Hematopoietic multipotent progenitor cell treated with erythropoietin and hydrocortisone succinate and interleukin-3 and kit ligand, for 17 days (in vitro differentiated cells): ENCODE measurements around the gene UBR4.

Experiments
- DNase-seq: peaks from one replicate; pipeline ENCODE4 v3.0.0-alpha.2; 2015; ENCODE audit warnings: low spot score

The UBR4 gene

GRCh38 chr1:19139711-19140110, 70.4 kb downstream of the UBR4 start:
- DNase-seq: no peak

- no peak for DNase-seq
Measured at GRCh38 chr1:19138958-19139581, 71.0 kb downstream of the UBR4 start.

- DNase-seq: no peak
Measured at GRCh38 chr1:19138331-19138730, 71.7 kb downstream of the UBR4 start.

- DNase-seq: no peak
Measured at GRCh38 chr1:19137158-19137557, 72.9 kb downstream of the UBR4 start.

GRCh38 chr1:19133360-19133759, 76.7 kb downstream of the UBR4 start:
- no peak for DNase-seq

- no peak for DNase-seq
Measured at GRCh38 chr1:19130468-19130867, 79.6 kb downstream of the UBR4 start.

GRCh38 chr1:19128968-19129514, 81.0 kb downstream of the UBR4 start:
- DNase-seq: no peak

GRCh38 chr1:19124273-19124672, 85.8 kb downstream of the UBR4 start:
- DNase-seq: no peak

- no peak for DNase-seq
Measured at GRCh38 chr1:19123837-19124236, 86.2 kb downstream of the UBR4 start.

GRCh38 chr1:19122668-19123067, 87.4 kb downstream of the UBR4 start:
- DNase-seq: no peak

GRCh38 chr1:19121192-19121591, 88.9 kb downstream of the UBR4 start:
- DNase-seq: no peak

GRCh38 chr1:19120070-19120469, 90.0 kb downstream of the UBR4 start:
- DNase-seq: no peak

GRCh38 chr1:19115082-19115808, 94.8 kb downstream of the UBR4 start:
- no peak for DNase-seq

GRCh38 chr1:19113697-19114092, 96.4 kb downstream of the UBR4 start:
- DNase-seq: peak; percentile 41

- DNase-seq: no peak
Measured at GRCh38 chr1:19112891-19113696, 97.0 kb downstream of the UBR4 start.

GRCh38 chr1:19110257-19110927, 99.7 kb downstream of the UBR4 start:
- no peak for DNase-seq

GRCh38 chr1:19109545-19109944, 100.5 kb downstream of the UBR4 start:
- DNase-seq: no peak

- no peak for DNase-seq
Measured at GRCh38 chr1:19101244-19101643, 108.8 kb downstream of the UBR4 start.

- DNase-seq: no peak
Measured at GRCh38 chr1:19100028-19100427, 110.0 kb downstream of the UBR4 start.

GRCh38 chr1:19096990-19097389, 113.1 kb downstream of the UBR4 start:
- DNase-seq: no peak

GRCh38 chr1:19096036-19096833, 113.8 kb downstream of the UBR4 start:
- DNase-seq: no peak
